RPMI8226 (cell line): Measurements from ENCODE around the gene ZNF799.

Source experiments
- DNase-seq: peaks from one replicate; pipeline ENCODE4 v3.0.0-alpha.2; 2015

Gene ZNF799

GRCh38 chr19:12353375-12353774, 47.7 kb downstream of the ZNF799 start:
- no peak for DNase-seq

- no peak for DNase-seq
Measured at GRCh38 chr19:12350890-12351197, 50.2 kb downstream of the ZNF799 start.

GRCh38 chr19:12350185-12350889, 50.7 kb downstream of the ZNF799 start:
- DNase-seq, result no peak

GRCh38 chr19:12346896-12347295, 54.2 kb downstream of the ZNF799 start:
- peak; percentile 23 for DNase-seq

- no peak for DNase-seq
Measured at GRCh38 chr19:12345197-12345596, 55.9 kb downstream of the ZNF799 start.
